HFFc6 (cell line): ENCODE data around the gene EBP. TPM values are rescaled to one million over a fixed set of nuclear protein-coding genes. Genes with fewer than 3 reads are reported as not detected.
A peak's percentile ranks its signal among the peaks of the same experiment; 100 is the strongest.

ENCODE experiments used
- DNase-seq: peaks from one replicate; pipeline ENCODE4 v3.0.0-alpha.2; 2018
- H3K27ac Mint-ChIP-seq: 2 replicates; pipeline ENCODE4 v1.8.0; 2020; ENCODE audit warnings: mild to moderate bottlenecking, mixed read lengths
- H3K27me3 Mint-ChIP-seq: 2 replicates; pipeline ENCODE4 v1.8.0; 2021; ENCODE audit warnings: mild to moderate bottlenecking, moderate library complexity, mixed read lengths; ENCODE audit not compliant: insufficient read depth
- H3K36me3 Mint-ChIP-seq: 2 replicates; pipeline ENCODE4 v1.8.0; 2021; ENCODE audit warnings: low read depth, mixed read lengths
- H3K4me1 Mint-ChIP-seq: 2 replicates; pipeline ENCODE4 v1.8.0; 2020; ENCODE audit warnings: low read depth, mixed read lengths
- H3K4me3 Mint-ChIP-seq: 2 replicates; pipeline ENCODE4 v1.8.0; 2020; ENCODE audit warnings: mild to moderate bottlenecking, moderate library complexity, mixed read lengths
- H3K9me3 Mint-ChIP-seq: 2 replicates; pipeline ENCODE4 v1.8.0; 2020; ENCODE audit warnings: mild to moderate bottlenecking, mixed read lengths
- total RNA-seq, 6 experiments: library from RNA; stranded (reverse); fragmentation: NEBNext Ultra II Directional; extraction: Animal tissue kit (Norgen Biotek cat#: 25700); gene quantifications; 2 replicates in 1 of 6; 3 replicates in 5 of 6; pipeline ENCODE4 v1.2.3, GENCODE V29; 2021
- TF ChIP-seq, protein P1 (sequence below): fragments of 200-600 bp; sonication (generic); IDR thresholded peaks from 2 replicates; pipeline ENCODE4 v1.5.0; 2021; ENCODE audit warnings: antibody characterized with exemption, mild to moderate bottlenecking

Gene EBP
- total RNA-seq, 6 experiments from 2014 or later, result 26.0 to 42.2 (median 39.1) TPM

DNA sequence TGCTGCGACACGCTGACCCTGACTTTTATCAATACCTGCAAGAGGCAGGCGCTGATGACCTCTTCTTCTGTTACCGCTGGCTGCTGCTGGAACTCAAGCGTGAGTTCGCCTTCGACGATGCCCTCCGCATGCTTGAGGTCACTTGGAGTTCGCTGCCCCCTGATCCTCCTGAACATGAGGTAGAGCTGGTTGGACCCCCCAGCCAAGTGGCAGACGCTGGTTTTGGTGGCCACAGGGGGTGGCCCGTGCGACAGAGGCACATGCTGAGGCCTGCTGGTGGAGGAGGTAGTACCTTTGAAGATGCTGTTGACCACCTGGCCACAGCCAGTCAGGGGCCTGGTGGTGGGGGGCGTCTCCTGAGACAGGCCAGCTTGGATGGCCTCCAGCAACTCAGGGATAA lies 38.4 kb downstream of the EBP start:
- no peak overlapping the region for H3K27ac Mint-ChIP-seq
- H3K4me1 Mint-ChIP-seq, result peaks cover 5% of the 10 kb centered on the region
- no peak overlapping the region for H3K4me3 Mint-ChIP-seq
- H3K9me3 Mint-ChIP-seq, result no peaks in the 10 kb centered on the region
- H3K36me3 Mint-ChIP-seq, result no peaks in the 10 kb centered on the region; the same call in none of the 2 replicates
- TF ChIP-seq, protein P1, sequence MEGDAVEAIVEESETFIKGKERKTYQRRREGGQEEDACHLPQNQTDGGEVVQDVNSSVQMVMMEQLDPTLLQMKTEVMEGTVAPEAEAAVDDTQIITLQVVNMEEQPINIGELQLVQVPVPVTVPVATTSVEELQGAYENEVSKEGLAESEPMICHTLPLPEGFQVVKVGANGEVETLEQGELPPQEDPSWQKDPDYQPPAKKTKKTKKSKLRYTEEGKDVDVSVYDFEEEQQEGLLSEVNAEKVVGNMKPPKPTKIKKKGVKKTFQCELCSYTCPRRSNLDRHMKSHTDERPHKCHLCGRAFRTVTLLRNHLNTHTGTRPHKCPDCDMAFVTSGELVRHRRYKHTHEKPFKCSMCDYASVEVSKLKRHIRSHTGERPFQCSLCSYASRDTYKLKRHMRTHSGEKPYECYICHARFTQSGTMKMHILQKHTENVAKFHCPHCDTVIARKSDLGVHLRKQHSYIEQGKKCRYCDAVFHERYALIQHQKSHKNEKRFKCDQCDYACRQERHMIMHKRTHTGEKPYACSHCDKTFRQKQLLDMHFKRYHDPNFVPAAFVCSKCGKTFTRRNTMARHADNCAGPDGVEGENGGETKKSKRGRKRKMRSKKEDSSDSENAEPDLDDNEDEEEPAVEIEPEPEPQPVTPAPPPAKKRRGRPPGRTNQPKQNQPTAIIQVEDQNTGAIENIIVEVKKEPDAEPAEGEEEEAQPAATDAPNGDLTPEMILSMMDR, result no peak
- no peak for DNase-seq
- peaks cover 1% of the 10 kb centered on the region; the same call in 1 of the 2 replicates for H3K27me3 Mint-ChIP-seq

DNA sequence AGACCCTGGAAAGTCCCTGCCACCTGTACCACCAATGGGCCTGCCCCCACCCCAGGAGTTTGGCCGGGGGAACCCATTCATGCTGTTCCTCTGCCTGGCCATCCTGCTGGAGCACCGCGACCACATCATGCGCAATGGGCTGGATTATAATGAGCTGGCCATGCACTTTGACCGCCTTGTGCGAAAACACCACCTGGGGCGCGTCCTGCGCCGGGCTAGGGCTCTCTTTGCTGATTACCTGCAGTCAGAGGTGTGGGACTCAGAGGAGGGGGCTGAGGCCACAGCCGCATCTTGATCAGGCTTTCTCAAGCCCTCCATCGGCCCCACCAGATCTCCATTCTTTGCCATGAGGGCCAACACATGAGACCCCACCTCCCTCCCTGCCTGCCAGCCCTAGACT lies 39.1 kb downstream of the EBP start:
- Mint-ChIP-seq H3K36me3 (no peaks in the 10 kb centered on the region; the same call in none of the 2 replicates), H3K4me3 (no peak overlapping the region), H3K4me1 (peaks cover 5% of the 10 kb centered on the region), H3K9me3 (no peaks in the 10 kb centered on the region), H3K27me3 (peaks cover 1% of the 10 kb centered on the region; the same call in 1 of the 2 replicates), H3K27ac (no peak overlapping the region; the same call in 1 of the 2 replicates)
- DNase-seq, result no peak
- TF ChIP-seq, protein P1, result no peak

DNA sequence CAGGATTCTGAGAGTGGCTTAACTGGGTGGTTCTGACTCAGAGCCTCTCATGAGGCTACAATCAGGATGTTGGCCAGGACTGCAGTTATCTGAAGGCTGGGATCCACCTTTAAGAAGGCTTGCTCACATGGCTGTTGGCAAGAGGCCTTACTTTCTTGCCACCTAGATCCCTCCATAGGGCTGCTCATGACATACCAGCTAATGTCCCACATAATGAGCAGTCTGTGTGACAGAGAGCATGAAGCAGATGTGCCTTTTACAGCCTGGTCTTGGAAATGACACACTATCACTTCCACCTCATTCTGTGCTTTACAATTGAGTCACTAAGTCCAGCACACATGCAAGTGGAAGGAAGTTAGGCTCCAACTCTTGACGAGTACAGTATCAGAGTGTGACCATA lies 48.4 kb downstream of the EBP start:
- Mint-ChIP-seq H3K36me3 (peaks cover 6% of the 10 kb centered on the region), H3K4me3 (no peak overlapping the region), H3K27ac (peak overlapping the region; percentile 68; the same call in 1 of the 2 replicates), H3K27me3 (peaks cover 2% of the 10 kb centered on the region; the same call in 1 of the 2 replicates), H3K9me3 (no peaks in the 10 kb centered on the region), H3K4me1 (peaks cover 8% of the 10 kb centered on the region)
- TF ChIP-seq, protein P1, result no peak
- DNase-seq, result peak; percentile 53

DNA sequence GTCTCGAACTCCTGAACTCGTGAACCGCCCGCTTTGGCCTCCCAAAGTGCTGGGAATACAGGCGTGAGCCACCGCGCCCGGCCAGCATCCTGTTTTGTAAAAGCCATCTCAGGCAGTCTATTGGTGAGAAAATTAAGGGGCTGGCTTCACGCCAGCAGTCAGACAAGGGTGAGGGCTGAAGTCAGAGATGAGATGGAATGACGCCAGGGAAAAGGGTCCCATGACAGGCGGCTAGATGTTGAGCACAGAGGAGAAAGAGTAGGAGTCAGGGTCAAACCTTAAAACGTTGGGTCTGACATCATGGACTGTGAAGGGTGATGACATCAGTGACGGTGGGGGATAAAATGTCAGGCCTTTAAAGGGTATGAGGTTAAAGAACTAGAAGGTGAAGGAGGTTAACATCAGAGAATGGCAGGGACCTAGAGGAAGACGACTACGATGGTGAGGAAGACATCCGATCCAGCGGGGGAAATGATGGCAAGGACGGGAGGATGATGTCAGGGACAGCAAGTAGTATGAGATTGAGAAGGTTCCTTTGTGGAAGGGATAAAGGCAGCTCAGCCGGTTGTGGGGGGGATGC lies 52.2 kb downstream of the EBP start:
- H3K9me3 Mint-ChIP-seq, result no peaks in the 10 kb centered on the region
- H3K27ac Mint-ChIP-seq, result peak overlapping the region; percentile 100
- TF ChIP-seq, protein P1, result no peak
- H3K4me1 Mint-ChIP-seq, result peaks cover 18% of the 10 kb centered on the region
- peaks cover 5% of the 10 kb centered on the region for H3K27me3 Mint-ChIP-seq
- H3K4me3 Mint-ChIP-seq, result peak overlapping the region; percentile 94
- DNase-seq, result no peak
- H3K36me3 Mint-ChIP-seq, result peaks cover 30% of the 10 kb centered on the region

DNA sequence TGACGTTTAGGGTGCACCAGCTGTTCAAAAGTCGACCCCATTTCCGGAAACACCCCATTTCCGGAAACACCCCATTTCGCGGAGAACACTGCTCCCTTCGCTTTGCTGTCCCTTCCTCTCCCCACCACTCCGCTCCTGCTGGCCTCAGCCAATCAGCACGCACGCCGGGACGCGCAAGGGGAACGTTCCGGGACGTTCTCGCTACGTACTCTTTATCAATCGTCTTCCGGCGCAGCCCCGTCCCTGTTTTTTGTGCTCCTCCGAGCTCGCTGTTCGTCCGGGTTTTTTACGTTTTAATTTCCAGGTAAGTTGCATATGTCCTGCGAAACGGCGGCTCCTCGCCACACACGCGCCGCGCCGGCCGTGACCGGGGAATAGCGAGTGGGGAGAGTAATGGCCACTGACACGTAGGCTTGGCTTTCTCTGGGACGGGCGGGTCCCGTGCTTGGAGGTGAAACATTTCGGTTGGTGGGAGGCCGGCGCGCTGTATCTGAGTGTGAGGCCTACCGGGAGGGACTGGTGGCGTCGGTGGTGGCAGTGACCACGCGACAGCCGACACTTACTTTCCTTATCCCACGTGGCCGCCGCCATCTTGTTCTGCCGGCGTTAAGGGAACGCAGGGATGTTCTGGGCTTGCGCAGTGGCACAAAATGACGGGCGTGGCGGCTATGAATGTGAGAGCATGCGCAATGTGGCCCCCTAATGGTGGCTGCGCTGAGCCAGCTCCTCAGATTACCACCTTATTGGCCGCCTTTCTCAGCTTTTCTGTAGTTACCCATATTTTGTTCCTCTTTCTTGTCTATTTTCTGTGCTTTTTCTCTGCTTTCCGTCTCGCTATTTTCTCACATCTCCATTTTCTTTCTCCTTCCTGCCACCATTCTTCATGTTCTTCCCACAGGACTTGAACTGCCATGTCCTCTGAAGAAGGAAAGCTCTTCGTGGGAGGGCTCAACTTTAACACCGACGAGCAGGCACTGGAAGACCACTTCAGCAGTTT lies 53.0 kb downstream of the EBP start, which contains the start of gene RBM3:
Gene RBM3 (plus strand): TSS at position 215 of the 997 bp plus-strand sequence. CDS start 697 bp downstream, at position 912.
- Mint-ChIP-seq H3K4me3 (peak within 1 kb of the TSS; percentile 94), H3K36me3 (peaks cover 35% of the 10 kb centered on the region), H3K9me3 (no peaks in the 10 kb centered on the region), H3K27ac (peak within 1 kb of the TSS; percentile 100), H3K27me3 (peaks cover 5% of the 10 kb centered on the region), H3K4me1 (peaks cover 23% of the 10 kb centered on the region)
- DNase-seq, result peak; percentile 87
- TF ChIP-seq, protein P1, result peak; percentile 67
